SHP77 (cell line): Measurements from ENCODE around the gene FBXO24.
"Not testable (repeated sequence)": the region's sequence is repeated elsewhere in the genome, so short reads cannot be mapped to it uniquely, and the experiment has no call there.

ENCODE experiments used
- DNase-seq, 2 experiments: peaks; one replicate each; lab custom pipeline; 2025; lab: John Stamatoyannopoulos, UW

Gene FBXO24, protein sequence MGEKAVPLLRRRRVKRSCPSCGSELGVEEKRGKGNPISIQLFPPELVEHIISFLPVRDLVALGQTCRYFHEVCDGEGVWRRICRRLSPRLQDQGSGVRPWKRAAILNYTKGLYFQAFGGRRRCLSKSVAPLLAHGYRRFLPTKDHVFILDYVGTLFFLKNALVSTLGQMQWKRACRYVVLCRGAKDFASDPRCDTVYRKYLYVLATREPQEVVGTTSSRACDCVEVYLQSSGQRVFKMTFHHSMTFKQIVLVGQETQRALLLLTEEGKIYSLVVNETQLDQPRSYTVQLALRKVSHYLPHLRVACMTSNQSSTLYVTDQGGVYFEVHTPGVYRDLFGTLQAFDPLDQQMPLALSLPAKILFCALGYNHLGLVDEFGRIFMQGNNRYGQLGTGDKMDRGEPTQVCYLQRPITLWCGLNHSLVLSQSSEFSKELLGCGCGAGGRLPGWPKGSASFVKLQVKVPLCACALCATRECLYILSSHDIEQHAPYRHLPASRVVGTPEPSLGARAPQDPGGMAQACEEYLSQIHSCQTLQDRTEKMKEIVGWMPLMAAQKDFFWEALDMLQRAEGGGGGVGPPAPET

DNA sequence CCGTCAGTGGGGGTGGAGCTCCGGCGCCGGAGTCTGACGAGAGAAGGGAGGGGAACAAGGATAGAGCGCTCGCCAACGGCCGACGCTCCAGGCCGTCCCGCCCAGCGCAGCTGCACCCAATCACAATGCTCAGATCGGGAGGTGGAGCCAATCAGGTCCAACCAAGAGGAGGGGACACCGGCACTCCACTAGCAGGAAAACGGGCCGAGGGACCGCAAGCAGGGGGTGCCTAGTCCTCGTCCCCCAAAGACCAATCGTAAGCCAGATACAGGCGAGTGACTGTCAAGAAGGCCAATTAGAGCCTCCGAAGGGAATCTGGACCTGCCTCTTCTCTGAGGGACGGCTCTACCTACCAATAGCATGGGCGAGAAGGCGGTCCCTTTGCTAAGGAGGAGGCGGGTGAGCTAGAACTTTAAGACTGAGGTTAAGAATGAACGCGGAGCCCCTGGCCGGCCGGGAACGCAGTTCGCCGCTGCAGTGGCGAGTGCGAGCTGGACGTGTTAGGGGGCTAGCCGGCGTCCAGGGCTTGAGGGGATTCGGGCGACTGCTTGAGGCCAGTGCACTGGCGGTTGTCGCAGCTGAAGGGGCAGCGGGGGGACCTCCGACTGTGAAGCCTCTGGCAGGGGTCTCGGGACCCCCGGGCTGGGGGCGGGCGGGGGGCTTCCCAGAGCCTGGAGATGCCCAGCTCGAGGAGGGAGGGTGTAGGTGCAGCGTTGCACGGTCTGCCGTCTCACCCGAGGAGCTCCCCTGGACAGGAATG lies at the start of gene FBXO24:
TSS of gene FBXO24 (plus strand) at position 63 of the 760 bp plus-strand sequence. CDS start at position 361, 298 bp downstream.
- DNase-seq, result peak; percentile 97 to 100

DNA sequence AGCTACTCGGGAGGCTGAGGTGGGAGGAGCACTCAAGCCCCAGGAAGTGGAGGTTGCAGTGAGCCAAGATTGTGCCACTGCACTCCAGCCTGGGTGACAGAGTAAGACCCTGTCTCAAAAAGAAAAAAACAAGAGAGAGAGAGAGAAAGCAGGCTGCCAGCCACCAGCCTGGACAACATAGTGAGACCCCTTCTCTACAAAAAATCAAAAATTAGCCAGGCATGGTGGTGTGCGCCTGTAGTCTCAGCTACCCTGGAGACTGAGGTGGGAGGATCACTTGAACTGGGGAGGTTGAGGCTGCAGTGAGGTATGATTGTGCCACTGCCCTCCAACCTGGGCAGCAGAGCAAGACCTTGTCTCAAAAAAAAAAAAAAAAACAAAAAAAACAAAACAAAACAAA lies 49.4 kb upstream of the FBXO24 start:
- DNase-seq, result not testable (repeated sequence)

DNA sequence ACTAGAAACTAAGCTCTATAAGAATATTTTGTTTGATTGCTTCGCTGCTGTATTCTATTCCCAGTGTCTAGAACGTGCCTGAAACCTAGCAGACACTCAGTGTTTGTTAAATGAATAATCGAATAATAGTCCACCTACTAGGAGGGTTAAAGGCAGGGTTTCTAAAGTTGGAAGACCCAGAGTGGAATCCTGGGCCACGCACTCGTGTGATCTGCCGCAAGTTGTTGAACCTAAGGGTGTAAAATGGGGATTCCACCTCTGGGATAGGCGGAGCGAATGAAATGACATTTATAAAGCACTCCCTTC lies 47.8 kb upstream of the FBXO24 start:
- DNase-seq, result no peak

DNA sequence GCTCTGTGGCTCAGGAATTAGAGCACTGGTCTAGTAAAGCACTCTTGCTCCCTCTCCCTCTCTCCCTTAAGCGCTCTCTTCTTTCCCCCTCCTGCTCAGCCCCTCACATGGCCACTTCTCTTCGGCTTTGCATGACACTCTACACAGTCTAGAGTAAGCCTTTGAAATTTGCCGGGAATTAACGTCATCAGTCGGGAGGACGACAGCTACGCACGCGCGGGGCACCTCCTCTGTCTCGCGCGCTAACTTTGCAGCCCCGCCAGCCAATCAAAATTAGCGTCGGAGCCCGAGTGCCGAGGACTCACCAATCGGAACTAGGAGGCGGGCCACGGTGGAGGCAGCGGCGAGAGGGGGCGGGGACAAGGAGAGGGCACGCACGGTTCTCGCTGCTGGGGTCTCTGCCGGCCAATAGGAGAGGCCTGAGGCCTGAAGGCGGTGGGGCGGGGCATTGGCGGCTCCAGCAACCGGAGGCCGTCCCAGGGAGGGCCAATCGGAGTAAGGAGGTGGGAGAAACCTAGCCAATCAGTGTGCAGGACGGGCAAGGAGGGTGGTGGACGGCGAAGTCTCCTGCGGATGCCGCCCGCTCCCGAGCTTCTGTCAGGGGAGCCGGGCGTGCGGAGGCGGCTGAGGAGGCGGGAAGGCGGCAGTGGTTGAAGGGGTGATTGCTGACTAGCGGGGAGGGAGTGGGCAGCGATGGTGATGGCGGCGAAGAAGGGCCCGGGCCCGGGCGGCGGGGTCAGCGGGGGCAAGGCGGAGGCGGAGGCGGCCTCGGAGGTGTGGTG lies 47.3 kb upstream of the FBXO24 start, which contains the start of gene AGFG2:
TSS of gene AGFG2 (plus strand) at position 550 of the 782 bp plus-strand sequence. CDS start at position 694, 144 bp downstream.
- DNase-seq, result peak; percentile 98 to 99

DNA sequence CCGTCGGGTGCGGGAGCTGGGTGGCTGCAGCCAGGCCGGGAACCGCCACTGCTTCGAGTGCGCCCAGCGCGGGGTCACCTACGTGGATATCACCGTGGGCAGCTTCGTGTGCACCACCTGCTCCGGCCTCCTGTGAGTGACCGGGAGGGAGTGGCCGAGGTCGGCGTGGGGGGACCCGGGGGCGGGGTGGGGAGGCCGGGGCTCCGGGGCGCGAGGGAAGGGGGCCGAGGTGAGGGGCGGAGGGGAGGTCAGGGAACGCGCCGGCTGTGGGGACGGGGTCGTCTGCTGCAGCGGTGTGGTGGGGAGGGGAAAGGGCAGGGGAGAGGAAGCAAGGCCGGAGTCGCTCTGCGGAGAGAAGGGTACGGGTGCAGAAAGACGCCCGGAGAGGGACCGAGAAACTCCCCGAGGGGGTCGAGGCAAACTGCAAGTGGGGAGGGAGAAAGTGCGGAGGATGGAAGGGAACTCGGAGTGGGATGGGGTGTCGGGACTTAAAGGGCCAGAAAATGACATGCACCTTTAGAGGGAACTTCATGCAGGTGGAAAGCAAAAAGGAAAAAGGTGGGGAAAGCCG lies 46.6 kb upstream of the FBXO24 start:
- DNase-seq, result no peak

DNA sequence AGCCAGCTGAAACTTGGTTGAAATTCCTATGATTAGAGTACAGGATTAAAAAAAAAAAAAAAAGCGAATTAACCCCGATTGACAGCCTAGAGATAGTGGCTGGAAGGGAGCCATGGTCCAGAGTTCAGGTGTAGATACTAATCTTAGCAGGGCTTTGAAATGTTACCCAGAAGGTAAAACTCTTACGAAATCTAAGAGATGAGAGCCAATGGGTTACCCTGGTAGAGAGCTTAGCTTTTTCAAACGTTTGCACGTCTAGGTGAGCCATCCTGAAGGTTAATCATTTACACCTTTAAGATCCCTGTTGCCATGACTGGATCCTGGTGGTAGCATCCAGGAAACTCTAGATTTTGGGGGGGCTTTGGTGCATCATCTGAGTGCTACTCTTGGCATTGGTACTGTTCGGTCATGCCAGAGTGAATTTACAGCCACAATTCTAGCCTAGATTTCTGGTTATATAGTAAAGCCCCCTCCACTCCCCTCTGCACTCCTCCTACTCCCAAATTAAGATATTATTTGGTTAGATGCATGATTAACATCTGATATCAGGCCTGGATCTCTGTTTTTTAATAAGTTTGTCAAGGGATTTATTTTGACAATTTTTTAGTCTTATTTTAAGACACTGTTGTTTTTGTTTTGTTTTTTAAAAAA lies 45.9 kb upstream of the FBXO24 start:
- DNase-seq, result no peak

DNA sequence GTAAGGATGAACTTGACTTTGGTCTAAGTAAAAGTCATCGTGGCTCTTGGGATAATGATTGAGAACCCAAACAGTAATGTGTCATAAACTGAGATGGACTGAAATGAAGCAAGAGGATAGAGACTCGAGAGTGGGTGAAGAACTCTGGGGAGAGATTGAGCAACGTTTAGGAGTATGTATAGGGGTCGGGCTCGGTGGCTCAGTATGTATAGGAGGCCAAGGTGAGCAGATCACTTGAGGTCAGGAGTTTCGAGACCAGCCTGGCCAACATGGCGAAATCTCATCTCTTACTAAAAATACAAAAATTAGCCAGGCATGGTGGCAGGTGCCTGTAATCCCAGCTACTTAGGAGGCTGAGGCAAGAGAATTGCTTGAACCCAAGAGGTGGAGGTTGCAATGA lies 44.8 kb upstream of the FBXO24 start:
- DNase-seq, result not testable (repeated sequence)

DNA sequence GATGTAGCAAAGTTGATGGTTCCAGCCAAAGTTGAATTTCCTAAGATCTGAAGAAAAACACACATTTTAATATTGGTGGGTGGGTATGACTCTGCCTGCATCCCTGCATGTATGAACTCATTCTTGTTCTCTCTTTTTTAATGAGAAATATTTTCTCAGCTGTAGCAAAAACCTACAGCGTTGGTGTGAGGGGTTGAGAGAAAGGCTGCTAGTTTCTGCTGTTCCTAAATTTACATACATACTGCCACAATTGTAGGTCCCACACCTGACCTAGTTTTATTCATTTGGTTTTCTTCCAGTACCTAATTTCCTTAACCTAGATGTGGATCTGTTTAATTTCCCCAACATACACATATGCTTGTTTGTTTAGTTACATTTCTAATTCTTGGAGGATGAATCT lies 42.5 kb upstream of the FBXO24 start:
- no peak for DNase-seq

DNA sequence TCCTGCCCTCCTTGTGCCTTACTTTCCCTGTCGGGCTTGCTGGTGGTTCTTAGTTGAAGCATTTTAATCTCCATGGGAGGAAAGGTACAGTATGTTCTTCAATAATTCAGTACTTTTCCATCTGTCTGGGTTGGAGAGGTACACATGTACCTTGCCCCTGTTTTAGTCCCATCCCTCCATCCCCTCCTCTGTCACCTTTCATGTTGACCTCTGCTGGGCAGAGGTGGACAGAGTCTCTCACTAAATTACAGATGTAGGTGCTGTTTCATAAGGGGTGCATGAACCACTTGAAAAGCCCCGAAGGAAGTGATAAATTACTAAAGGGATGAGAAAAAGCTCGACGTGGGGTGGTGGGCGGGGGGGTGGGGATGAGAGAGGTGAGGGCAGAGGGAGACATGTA lies 41.7 kb upstream of the FBXO24 start:
- no peak for DNase-seq

DNA sequence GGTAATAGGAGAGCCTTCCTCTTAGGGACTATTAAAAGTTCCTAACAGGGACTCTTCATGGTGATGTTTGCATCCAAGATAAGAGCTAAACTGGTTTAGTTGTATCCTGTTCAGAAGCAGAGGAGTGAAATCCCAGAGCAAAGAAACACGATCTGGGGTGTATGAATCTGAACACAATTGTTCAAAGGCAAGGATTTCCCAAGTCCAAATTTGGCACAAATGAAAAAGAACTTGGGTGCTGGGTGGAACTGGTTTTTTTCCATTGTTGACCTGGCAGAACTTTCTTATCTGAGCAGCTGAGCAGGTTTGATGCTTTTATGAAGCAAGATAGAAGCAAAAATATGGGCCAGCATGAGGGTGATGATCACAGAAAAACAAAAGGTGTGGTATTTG lies 41.2 kb upstream of the FBXO24 start:
- DNase-seq, result no peak

DNA sequence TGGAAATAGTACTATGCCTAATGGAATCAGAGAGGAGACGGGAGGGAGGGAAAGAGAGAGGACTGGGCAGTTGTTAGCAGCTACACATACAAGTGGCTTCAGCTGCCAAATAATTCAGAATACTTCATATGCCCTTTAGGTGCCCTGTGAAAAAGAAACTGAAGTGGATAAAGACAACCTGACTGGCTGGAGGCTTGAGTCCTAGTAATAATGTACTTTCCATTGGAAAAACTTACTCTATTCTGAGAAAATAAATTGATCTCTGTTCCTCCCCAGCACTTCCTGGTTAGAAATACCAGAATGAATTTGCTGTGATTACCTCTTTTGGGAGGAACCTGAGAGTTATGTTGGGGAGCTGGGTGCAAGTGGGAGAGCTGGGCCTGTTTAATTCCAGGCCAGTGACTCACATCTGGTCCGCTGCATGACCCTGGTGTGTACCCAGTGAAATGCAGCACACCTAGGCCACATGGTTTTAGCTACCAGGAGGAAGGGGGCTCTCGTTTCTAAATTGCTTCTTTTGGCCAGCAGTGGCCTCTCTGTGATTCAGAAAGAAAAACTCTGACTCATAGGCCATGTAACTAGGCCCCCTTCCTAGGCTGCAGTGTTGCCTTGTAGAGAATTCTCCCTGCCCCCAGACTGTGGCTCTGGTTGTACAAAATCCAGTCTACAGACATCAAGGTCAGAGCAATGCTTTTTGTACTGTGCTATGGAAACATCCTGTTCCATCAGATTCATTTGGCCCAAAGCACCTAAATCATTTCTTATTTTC lies 40.6 kb upstream of the FBXO24 start:
- no peak for DNase-seq

DNA sequence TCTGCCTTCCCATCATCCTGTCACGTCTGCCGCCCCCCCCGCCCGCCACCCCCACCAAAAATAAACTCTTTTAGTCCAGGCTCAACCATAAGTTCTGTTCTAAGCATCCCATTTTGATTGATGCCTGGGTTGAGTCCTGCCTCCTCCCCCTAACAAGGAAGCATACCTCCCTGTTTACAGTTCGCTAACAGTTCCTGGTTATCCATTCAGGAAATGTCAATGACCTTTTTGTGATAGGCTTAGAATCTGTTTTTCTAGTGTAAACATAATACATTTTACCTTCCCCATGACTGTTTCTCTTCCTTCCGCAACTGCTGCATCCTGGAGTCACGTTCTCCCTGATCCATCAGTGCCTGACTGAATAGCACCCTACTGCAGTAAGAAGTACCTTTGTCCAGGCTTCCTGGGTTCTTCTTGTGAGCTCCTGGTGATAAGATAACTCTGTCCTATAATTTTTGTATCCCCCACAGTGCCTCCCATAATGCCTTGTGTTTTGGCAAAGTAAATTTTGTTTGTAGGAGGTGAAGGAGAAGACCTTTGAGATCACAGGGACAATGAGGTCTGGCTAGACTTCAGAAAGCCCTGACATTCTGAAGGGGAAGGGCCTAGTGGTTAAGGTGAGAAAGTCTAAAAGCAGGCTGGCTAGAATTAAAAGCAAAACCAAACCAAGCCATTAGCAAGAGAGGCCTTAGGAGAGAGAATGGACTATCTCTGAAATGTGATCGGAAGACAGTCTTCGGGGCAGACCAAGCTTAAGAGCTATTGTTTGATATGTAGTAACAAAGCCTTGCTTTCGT lies 39.8 kb upstream of the FBXO24 start:
- no peak for DNase-seq

DNA sequence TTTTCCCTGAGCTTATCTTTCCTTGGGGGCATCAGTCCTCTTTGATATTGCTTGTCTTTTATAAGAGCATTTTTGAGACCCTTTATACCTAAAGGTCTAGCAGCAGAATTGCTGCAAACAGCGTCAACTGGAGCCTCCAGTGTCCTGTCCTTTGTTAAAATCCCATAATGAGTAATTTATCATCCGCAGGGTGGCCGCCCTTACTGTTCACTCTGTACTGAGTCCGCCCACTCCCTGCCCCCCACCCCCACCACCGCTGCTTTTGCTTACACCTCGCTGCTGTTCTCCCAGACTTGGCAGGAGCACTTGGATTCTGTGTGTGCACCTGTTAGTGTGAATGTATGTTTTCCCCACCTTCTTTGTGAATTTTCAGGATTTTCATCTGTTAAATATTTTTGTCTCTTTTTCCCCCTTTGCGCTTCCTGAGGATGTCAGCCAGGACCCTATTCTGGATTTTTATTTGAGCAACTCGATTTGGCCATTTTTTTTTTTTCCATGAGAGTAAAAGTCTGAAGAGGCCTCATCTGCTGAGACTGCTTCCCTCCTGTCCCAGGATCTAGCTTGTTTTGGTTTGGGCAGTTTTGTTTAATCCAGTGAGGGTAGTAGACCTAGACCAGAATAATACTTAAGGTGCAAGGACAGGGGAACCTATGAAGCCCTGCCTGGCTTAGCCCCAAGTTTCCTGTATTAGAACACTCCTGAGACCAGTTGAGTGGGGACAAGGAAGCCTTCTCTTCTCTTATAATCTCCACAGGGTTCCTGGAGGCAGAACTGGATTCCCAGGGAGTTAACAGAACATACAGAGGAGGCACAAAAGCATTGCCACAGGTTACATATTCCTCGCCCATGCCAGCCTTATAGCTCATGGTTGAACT lies 39.0 kb upstream of the FBXO24 start:
- no peak for DNase-seq

DNA sequence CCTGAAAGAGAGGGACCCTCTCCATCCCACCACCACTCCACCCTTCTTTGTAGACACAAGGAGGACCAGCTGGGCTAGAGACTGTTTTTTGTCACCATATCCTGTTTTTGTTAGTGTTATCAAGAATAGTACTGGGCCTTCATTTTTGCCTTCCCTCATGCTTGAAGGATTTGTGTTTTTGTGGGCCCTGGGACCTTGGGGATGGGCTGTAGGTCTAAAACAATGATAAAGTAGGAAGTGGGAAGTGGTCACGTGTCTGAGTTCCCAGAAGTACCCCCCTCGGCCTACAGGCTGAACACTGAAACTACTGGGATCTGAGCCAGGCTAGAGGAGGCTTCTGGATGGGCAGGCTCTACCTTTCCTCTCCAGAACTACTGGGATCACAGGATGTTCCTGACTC lies 38.3 kb upstream of the FBXO24 start:
- DNase-seq, result no peak

DNA sequence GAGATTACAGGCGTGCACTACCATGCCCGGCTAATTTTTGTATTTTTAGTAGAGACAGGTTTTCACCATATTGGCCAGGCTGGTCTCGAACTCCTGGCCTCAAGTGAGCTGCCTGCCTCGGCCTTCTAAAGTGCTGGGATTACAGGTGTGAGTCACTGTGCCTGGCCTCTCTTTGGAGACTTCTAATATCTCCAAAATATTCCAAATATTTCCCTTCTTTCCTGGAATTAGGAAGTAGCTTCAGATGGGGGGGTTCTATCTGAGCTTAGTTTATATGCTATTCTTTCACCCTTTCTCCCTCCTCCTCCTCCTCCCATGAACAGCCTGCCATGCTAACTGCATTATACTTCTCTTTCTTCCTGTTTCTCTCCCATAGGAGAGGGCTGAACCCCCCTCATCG lies 37.7 kb upstream of the FBXO24 start:
- not testable (repeated sequence) for DNase-seq

DNA sequence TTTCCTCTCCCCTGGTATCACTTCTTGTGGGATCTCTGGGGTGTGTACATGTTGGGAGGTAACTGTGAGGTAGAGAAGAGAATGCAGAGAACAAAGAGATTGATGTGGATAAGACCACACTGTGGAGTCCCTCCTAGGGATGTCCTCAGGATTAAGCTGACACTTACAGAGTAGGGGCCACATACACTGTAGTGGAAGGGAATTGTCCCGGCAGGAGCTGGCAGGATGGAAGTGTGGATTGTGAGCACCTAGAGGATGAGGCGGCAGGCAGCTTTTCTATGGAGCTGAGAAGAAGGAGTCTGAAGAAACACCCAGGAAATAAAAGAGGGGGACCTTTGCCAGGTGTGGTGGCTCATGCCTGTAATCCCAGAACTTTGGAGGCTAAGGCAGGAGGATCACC lies 33.6 kb upstream of the FBXO24 start:
- no peak for DNase-seq

DNA sequence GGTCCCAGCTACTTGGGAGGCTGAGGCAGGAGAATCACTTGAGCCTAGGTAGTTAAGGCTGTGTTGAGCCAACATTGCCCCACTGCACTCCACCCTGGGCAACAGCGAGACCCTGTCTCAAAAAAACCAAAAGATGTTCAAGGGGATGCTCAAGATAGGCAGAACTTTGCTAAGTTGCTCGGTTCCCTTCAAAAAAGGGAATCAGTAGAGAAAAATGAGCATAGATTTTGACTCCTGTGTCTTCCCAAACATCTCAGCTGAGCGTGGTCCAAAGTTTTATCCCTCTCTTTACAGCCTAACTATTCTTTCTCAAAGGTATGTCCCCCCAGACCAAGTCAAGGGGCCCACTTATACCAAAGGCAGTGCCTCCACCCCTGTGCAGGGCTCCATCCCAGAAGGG lies 33.1 kb upstream of the FBXO24 start:
- DNase-seq, result no peak

DNA sequence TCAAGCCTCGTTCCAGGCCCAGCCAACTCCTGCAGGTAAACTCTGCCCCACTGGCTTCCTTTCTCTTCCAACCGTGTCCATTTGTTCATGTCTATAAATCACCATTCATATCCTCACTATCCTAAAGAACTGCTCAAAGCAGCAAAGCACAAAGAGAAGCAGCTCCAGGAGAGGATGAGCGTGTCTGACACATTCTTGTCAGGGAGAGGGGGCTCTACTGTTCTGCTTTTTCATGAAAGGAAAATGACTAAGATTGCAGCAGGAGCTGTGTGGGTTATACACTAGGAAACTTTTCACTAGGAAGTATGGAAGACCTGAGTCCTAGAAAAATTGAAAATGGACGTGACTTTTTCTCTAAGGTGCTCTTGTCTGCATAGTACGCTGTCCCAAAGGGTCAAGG lies 30.4 kb upstream of the FBXO24 start:
- DNase-seq, result no peak

DNA sequence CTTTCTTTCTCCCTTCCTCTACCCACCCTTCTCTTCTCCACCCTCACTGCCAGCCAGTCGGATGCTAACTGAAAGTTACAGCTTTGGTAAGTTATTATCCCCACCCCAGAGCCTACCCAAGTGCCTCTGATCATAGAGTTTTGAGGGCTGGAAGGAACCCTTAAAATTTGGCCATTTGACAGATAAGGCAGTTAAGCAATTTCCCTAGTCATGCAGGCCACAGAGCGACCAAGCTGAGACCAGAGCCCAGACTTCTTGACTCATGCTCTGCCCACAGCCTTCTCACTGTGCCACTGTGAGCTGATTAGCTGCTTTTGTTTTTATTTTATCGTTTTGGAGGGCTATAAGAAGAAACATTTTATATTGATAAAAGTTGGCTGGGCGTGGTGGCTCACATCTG lies 29.6 kb upstream of the FBXO24 start:
- no peak for DNase-seq
